GM23248 (cell line): ENCODE results near the gene COL11A2.

Source experiments
- EZH2 ChIP-seq: fragments of 200-600 bp; sonication (generic); IDR thresholded peaks from 2 replicates; pipeline ENCODE4 v1.6.1; 2018; ENCODE audit warnings: antibody characterized with exemption, mild to moderate bottlenecking; ENCODE audit not compliant: insufficient read depth, poor library complexity, severe bottlenecking
- EZH2phosphoT487 ChIP-seq: fragments of 200-600 bp; sonication (generic); IDR thresholded peaks from 2 replicates; pipeline ENCODE4 v1.6.1; 2018; ENCODE audit warnings: antibody characterized with exemption, moderate library complexity, mild to moderate bottlenecking, low read depth; ENCODE audit not compliant: insufficient read depth

DNA sequence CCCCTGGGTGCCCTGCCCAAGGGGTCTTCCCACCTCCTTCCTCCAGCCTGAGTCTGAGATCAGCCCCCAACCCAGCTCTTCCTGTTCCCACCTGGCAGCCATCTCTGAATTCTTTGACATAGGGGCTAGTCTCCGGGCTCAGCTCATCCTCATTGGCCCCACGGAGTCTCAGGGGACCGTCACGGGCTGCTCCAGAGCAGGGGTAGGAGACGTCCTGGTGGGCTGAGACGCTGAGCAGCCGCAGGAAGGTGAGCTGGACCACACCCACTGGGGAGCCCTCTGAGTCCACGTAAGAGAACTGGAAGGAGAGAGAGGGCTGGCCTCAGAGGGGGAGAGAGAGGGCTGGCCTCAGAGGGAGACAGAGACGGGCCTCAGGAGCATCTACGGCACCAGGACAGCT lies 28.1 kb downstream of the COL11A2 start:
- no peak for TF ChIP-seq EZH2
- TF ChIP-seq EZH2phosphoT487, result no peak
